ENCODE data around the gene ARHGEF16.

DNA sequence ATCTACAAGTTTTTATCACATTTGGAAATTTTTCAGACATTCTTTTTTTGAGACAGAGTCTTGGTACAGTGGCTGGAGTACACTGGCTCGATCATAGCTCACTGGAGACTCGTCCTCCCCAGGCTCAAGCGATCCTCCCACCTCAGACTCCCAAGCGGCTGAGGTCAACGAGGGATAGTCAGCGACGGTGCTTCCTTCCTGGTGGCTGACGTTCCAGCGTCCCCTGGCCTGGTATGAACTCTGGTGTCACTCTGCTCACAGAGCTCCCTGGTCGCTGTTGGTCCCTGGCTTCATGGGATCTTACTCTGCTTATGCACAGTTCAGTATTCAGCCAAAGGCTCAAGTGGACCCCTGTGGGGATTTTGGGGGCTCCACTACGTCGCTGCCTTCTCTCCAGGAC is 3.5 kb upstream of the ARHGEF16 start:
- TF ChIP-seq CTCF (IDR thresholded peaks at IDR 0.05) (no peak), EP300 (IDR thresholded peaks at IDR 0.05) (no peak), POLR2A (IDR thresholded peaks at IDR 0.05) (no peak)

All from suprapubic skin (tissue), 3 donors.